Measurements from ENCODE around the gene AIMP1. TPM values are rescaled to one million over a fixed set of nuclear protein-coding genes. Genes with fewer than 3 reads are reported as not detected.

Gene AIMP1
- total and polyA plus RNA-seq, 10 of the 15 experiments (the other 5 are each of a cell fraction or from before 2014, with no cell fraction given): 18.6 to 131 (median 56.5) TPM

DNA sequence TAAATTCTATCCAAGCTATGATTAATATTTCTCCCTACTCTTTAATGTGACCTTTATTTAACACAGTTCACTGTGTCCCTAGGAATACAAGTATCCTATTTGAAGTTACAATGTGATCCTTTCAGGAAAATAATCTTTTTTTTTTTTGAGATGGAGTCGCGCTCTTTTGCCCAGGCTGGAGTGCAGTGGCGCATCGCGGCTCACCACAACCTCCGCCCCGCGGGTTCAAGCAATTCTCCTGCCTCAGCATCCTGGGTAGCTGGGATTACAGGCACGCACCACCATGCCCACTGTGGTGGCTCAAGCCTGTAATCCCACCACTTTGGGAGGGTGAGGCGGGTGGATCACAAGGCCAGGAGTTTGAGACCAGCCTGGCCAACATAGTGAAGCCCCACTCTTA, 22.3 kb upstream of the AIMP1 start:
- Histone ChIP-seq H3K79me2 (ENCODE audit: control insufficient read depth, insufficient read depth, low read length) (no peaks in the 10 kb centered on the region), H3K9ac (ENCODE audit: control insufficient read depth, insufficient read depth, low read length) (no peak overlapping the region), H3K27me3 (replicated peaks in 1 of 2; ENCODE audit: control insufficient read depth in 2 of 2, insufficient read depth in 2 of 2, low read length in 1 of 2) (no peaks in the 10 kb centered on the region), H3K4me2 (ENCODE audit: control insufficient read depth, insufficient read depth) (no peak overlapping the region), H3K36me3 (ENCODE audit: control insufficient read depth in 2 of 2, insufficient read depth in 2 of 2, low read length in 1 of 2) (peaks cover 0 to 2% of the 10 kb centered on the region in 2 experiments; a peak in 1 of 4 replicates), H3K4me1 (ENCODE audit: control insufficient read depth, insufficient read depth, low read length) (no peaks in the 10 kb centered on the region), H3K4me3 (no peak overlapping the region), H3K9me3 (replicated peaks; ENCODE audit: control insufficient read depth, insufficient read depth, low read length) (no peaks in the 10 kb centered on the region), H3K27ac (ENCODE audit: control insufficient read depth, insufficient read depth) (no peak overlapping the region), H4K20me1 (ENCODE audit: control insufficient read depth, insufficient read depth) (no peaks in the 10 kb centered on the region), H2AFZ (ENCODE audit: control insufficient read depth, low read depth, low read length) (no peak overlapping the region)
- in situ Hi-C loops (cut with MboI): no loop called here
- ChIA-PET CTCF (interaction anchor here (0.5 kb wide), 1 partner anchor 827 kb away, joined by 3 read pairs; no protein-coding TSS in a partner anchor), POLR2A (interaction anchor here (0.7 kb wide), 1 partner anchor 1536 kb away, joined by 3 read pairs; no protein-coding TSS in a partner anchor), SMC1A (ENCODE audit: uncharacterized antibody, unreplicated experiment) (interaction anchor here (0.8 to 0.9 kb wide), 2 partner anchors 10 to 36 kb away, joined by 3 read pairs; no protein-coding TSS in a partner anchor), RAD21 (ENCODE audit: unreplicated experiment) (no interaction called here)
- FAIRE-seq: no peak
- BruUV-seq (replicated peaks): no TSS peak
- WGBS (ENCODE audit: insufficient coverage, insufficient replicate concordance, low lambda C conversion rate, missing lambda C conversion rate): 100% methylated on average over 10 of the region's 10 CpGs
- intact Hi-C loops (cut with micrococcal nuclease; ENCODE audit: unreplicated experiment): no loop called here
- ATAC-seq: no peak
- DNase-seq (ENCODE audit: low read depth, low spot score): no peak
- TF ChIP-seq NR2F1 (conservative IDR thresholded peaks at IDR 0.05) (no peak), FOXK2 (IDR thresholded peaks at IDR 0.05) (no peak), CREB1 (IDR thresholded peaks at IDR 0.05; ENCODE audit: low read depth) (no peak), SIN3A (IDR thresholded peaks at IDR 0.05; ENCODE audit: low read depth, low read length) (no peak), RELA (IDR thresholded peaks at IDR 0.05; ENCODE audit: borderline replicate concordance, partially characterized antibody) (no peak), SMAD5 (IDR thresholded peaks at IDR 0.05; ENCODE audit: low read depth) (no peak), RBBP5 (conservative IDR thresholded peaks at IDR 0.05) (no peak)

DNA sequence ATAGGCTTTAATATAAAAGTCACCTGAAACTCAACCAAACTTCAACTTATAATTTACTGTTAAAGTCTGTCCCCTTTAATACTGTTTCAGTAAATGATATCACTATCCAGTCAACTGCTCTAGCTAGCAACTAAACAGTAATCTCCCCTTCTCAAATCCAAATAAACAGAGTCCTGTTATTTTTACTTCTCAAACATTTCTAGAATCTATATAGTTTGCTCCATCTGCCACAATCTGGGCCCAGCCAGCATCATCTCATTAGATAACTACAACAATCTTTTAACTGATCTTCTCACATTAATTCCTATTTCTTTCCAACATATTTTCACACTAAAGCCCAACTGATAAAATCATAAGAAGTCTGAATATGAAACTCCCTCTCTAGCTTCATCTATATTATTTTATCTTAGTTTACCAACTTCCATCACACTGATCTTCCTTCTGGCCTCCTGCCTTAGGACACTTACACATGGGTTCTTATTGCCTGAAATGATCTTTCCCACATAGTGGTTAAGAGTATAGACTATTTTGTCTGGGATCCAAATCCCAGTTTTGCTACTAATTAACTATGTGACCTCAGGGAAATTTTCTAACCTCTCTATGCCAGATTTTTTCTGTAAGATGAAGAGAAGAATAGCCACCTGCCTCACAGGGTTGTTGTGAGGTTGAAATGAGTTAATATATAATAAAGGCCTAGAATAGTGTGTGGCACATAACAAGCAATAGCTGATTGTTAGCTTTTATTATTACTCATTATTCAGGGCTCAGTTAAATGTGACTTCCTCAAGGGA, 18.9 kb upstream of the AIMP1 start:
- Histone ChIP-seq H4K20me1 (ENCODE audit: control insufficient read depth, insufficient read depth) (no peaks in the 10 kb centered on the region), H3K79me2 (ENCODE audit: control insufficient read depth, insufficient read depth, low read length) (no peaks in the 10 kb centered on the region), H3K4me3 (no peak overlapping the region), H3K27ac (ENCODE audit: control insufficient read depth, insufficient read depth) (no peak overlapping the region), H3K27me3 (replicated peaks in 1 of 2; ENCODE audit: control insufficient read depth in 2 of 2, insufficient read depth in 2 of 2, low read length in 1 of 2) (no peaks in the 10 kb centered on the region), H3K36me3 (ENCODE audit: control insufficient read depth in 2 of 2, insufficient read depth in 2 of 2, low read length in 1 of 2) (peaks cover 0 to 6% of the 10 kb centered on the region in 2 experiments; a peak in 1 of 4 replicates), H3K9me3 (replicated peaks; ENCODE audit: control insufficient read depth, insufficient read depth, low read length) (no peaks in the 10 kb centered on the region), H2AFZ (ENCODE audit: control insufficient read depth, low read depth, low read length) (no peak overlapping the region), H3K4me2 (ENCODE audit: control insufficient read depth, insufficient read depth) (no peak overlapping the region), H3K4me1 (ENCODE audit: control insufficient read depth, insufficient read depth, low read length) (no peaks in the 10 kb centered on the region), H3K9ac (ENCODE audit: control insufficient read depth, insufficient read depth, low read length) (no peak overlapping the region)
- intact Hi-C loops (cut with micrococcal nuclease; ENCODE audit: unreplicated experiment): no loop called here
- no peak for FAIRE-seq
- ChIA-PET RAD21 (ENCODE audit: unreplicated experiment) (no interaction called here), POLR2A (no interaction called here), CTCF (interaction anchor here (1.0 kb wide), 2 partner anchors 31 to 42 kb away, joined by 3 read pairs; no protein-coding TSS in a partner anchor), SMC1A (ENCODE audit: uncharacterized antibody, unreplicated experiment) (interaction anchor here (1.1 kb wide), 1 partner anchor 18 kb away, joined by 3 read pairs; the partner anchor contains the start of genes AIMP1 and TBCK)
- in situ Hi-C loops (cut with MboI): no loop called here
- no TSS peak for BruUV-seq (replicated peaks)
- DNase-seq (ENCODE audit: low read depth, low spot score): no peak
- ATAC-seq: no peak
- TF ChIP-seq CBFB (IDR thresholded peaks at IDR 0.05; ENCODE audit: low read depth): no peak
- TF ChIP-seq NR2F1 (conservative IDR thresholded peaks at IDR 0.05): no peak
- TF ChIP-seq CREB1 (IDR thresholded peaks at IDR 0.05; ENCODE audit: low read depth): no peak
- TF ChIP-seq RELA (IDR thresholded peaks at IDR 0.05; ENCODE audit: borderline replicate concordance, partially characterized antibody): no peak
- no peak for TF ChIP-seq ASH2L (IDR thresholded peaks at IDR 0.05; ENCODE audit: borderline replicate concordance, low read depth)
- TF ChIP-seq, protein P1, sequence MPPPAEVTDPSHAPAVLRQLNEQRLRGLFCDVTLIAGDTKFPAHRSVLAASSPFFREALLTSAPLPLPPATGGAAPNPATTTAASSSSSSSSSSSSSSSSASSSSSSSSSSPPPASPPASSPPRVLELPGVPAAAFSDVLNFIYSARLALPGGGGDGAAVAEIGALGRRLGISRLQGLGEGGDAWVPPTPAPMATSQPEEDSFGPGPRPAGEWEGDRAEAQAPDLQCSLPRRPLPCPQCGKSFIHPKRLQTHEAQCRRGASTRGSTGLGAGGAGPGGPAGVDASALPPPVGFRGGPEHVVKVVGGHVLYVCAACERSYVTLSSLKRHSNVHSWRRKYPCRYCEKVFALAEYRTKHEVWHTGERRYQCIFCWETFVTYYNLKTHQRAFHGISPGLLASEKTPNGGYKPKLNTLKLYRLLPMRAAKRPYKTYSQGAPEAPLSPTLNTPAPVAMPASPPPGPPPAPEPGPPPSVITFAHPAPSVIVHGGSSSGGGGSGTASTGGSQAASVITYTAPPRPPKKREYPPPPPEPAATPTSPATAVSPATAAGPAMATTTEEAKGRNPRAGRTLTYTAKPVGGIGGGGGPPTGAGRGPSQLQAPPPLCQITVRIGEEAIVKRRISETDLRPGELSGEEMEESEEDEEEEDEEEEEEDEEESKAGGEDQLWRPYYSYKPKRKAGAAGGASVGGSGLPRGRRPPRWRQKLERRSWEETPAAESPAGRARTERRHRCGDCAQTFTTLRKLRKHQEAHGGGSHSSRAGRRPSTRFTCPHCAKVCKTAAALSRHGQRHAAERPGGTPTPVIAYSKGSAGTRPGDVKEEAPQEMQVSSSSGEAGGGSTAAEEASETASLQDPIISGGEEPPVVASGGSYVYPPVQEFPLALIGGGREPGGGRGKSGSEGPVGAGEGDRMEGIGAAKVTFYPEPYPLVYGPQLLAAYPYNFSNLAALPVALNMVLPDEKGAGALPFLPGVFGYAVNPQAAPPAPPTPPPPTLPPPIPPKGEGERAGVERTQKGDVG (CRISPR knock-in tag; IDR thresholded peaks at IDR 0.05): no peak
- TF ChIP-seq YY1 (IDR thresholded peaks at IDR 0.05; ENCODE audit: low read depth, low read length): no peak
